LNCaP clone FGC (cell line): ENCODE results near the gene CYB5B.
A peak's percentile ranks its signal among the peaks of the same experiment; 100 is the strongest.

Source experiments
- DNase-seq: peaks from one replicate; pipeline ENCODE4 v3.0.0-alpha.2; 2011; ENCODE audit warnings: low read depth
- H3K4me3 ChIP-seq: 2 replicates; pipeline ENCODE4 v1.5.1; 2011; ENCODE audit warnings: mild to moderate bottlenecking, low read depth, low read length, control low read depth
- TF ChIP-seq, protein P1 (sequence below): IDR thresholded peaks from 2 replicates; pipeline ENCODE4 v1.5.1; 2012; ENCODE audit warnings: mild to moderate bottlenecking; ENCODE audit not compliant: control insufficient read depth, insufficient read depth; ENCODE audit errors: extremely low read depth

Gene CYB5B

DNA sequence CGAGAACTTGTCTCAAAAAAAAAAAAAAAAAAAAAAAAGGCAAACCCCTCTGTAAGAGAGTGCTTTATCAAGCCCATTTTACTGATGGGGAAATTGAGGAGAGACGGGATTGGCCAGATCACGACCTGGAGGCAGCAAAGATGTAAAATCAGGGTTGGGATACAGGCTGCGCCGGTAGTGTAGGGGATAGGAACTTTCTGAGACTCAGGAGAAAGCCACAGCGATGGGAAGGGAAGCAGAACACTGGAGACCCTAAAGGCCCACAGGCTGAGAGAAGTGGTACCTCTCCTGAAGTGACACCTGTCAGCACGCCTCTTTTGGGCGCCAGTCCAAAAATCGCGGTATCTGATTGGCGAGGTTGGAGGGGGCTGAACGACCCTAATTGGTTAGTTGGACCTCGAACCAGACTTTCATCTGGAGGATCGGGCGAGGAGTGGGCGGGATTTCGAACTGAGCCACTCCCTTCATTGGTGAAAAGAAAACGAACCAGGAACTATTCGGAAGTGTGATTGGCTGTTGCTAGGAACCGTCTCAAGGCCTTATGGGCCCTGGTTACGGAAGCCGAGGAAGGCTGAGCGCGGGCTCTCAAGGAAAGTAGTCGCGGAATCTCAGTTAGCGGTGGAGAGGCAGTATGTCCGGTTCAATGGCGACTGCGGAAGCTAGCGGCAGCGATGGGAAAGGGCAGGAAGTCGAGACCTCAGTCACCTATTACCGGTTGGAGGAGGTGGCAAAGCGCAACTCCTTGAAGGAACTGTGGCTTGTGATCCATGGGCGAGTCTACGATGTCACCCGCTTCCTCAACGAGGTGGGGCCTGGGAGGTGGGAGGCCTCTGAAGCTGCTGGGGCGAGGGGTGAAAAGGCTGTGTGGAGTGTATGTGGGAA lies at the start of gene CYB5B:
Gene CYB5B, plus strand, starts transcription at position 567 of the 882 bp plus-strand sequence. Its CDS starts 65 bp downstream, at position 632.
- TF ChIP-seq, protein P1, sequence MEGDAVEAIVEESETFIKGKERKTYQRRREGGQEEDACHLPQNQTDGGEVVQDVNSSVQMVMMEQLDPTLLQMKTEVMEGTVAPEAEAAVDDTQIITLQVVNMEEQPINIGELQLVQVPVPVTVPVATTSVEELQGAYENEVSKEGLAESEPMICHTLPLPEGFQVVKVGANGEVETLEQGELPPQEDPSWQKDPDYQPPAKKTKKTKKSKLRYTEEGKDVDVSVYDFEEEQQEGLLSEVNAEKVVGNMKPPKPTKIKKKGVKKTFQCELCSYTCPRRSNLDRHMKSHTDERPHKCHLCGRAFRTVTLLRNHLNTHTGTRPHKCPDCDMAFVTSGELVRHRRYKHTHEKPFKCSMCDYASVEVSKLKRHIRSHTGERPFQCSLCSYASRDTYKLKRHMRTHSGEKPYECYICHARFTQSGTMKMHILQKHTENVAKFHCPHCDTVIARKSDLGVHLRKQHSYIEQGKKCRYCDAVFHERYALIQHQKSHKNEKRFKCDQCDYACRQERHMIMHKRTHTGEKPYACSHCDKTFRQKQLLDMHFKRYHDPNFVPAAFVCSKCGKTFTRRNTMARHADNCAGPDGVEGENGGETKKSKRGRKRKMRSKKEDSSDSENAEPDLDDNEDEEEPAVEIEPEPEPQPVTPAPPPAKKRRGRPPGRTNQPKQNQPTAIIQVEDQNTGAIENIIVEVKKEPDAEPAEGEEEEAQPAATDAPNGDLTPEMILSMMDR: no peak
- peak within 1 kb of the TSS; percentile 78 for H3K4me3 ChIP-seq
- peak; percentile 99 for DNase-seq

GRCh38 chr16:69376393-69377059 lies 47.9 kb upstream of the CYB5B start:
- DNase-seq: no peak
- TF ChIP-seq, protein P1: no peak
- H3K4me3 ChIP-seq: no peak overlapping the region

DNA sequence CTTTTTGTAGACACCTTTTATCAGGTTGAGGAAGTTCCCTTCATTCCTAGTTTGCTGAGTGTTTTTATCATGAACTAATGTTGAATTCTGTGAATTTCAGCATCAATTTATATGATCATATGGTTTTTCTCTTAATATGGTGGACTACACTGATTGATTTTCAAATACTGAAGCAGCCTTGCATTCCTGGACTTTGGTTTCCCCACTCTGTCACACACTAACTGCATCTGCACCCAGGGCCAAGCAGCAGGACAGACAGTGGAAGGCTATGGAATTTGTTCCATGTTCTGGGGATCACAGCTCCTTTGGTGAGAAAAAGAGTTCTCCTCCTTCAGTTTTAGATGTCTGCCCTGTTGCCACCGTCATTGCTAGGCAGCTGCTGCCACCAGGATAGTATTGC lies 46.4 kb upstream of the CYB5B start:
- no peak overlapping the region for H3K4me3 ChIP-seq
- TF ChIP-seq, protein P1: no peak
- no peak for DNase-seq

- DNase-seq: no peak
- TF ChIP-seq, protein P1: no peak
- no peak overlapping the region for H3K4me3 ChIP-seq
These were observed 45.7 kb upstream of the CYB5B start for GRCh38 chr16:69378760-69379159.

DNA sequence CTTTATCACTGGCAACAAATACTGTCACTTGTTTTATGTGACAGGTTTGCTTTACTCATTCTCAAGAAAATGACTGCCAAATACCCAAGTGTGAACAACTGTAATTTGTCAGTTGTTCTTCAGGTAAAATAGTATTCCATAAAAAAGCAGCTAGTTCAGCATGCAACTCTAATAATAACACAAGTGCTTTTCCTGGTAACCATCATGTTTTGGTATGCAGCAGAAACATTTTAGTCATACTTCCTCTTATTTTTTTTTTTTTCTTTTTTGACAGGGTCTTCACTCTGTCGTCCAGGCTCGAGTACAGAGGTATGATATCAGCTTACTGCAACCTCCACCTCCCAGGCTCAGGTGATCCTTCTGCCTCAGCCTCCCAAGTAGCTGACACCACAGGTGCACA lies 43.2 kb upstream of the CYB5B start:
- no peak for DNase-seq
- TF ChIP-seq, protein P1: no peak
- H3K4me3 ChIP-seq: no peak overlapping the region

- H3K4me3 ChIP-seq: no peak overlapping the region
- TF ChIP-seq, protein P1: no peak
- no peak for DNase-seq
These were observed 42.0 kb upstream of the CYB5B start for GRCh38 chr16:69382421-69382820.
